HS-27A (cell line): ENCODE data around the gene FHOD1.

Experiments
- DNase-seq: peaks from one replicate; pipeline ENCODE4 v3.0.0-alpha.2; 2012; ENCODE audit warnings: low read depth, missing footprints

FHOD1 gene

DNA sequence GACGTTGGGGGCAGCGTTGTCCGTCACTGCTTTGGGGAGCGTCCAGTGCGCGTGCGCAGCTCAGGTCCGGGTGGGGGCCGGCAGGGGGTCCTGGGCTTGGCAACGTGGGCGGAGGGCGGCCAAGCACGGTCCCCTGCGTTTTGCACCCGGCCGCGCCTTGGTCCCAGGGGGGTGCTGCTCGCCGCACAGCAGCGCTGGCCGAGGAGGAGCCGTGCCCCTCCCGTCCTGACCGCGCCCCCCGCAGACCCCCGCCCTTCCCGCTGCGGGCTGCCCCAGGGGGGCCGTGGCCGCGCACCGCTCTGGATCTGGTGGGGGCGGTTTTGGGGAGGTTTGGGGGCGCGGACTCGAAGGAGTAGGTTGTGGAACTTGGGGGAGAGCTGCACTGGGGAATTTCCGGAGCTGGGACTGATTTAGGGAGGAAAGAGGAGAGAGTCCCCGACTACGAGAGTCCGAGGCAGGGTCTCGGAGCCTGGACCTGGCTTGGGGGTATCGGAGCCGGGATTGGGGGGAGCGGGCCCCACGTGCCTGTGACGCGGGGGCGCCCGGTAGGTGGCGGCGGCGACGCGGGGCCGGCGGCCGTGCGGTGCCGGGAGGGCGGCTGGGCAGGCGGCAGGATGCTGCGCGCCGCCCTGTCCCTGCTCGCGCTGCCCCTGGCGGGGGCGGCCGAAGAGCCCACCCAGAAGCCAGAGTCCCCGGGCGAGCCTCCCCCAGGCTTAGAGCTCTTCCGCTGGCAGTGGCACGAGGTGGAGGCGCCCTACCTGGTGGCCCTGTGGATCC lies 1.3 kb upstream of the FHOD1 start, which contains the start of gene SLC9A5:
Gene SLC9A5, plus strand, starts transcription at position 579 of the 777 bp plus-strand sequence. Its CDS starts 36 bp downstream, at position 615.
- DNase-seq: no peak

GRCh38 chr16:67248073-67248400 lies 756 bp upstream of the FHOD1 start:
- no peak for DNase-seq

DNA sequence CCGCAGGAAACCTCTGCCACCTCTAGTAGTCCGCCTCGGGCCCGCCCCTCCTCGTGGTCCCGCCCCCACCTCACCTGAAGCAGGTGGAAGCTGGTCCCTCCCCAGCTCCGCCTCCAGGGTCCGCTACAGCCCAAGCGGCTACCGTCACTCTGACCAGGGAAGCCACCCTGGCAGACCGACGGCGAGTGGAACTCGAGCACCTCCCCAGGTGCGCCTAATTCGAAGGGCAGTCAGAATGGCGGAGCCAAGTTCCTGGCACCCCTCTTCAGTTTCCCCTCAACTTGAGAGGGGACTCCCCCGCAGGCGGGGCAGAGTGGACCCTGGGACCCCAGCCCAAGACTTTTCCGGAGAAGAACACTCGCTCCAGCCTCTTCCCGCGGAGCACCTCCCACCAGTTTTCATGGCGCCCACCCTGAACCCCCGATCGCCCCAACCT lies 507 bp downstream of the FHOD1 start:
- DNase-seq: no peak

DNA sequence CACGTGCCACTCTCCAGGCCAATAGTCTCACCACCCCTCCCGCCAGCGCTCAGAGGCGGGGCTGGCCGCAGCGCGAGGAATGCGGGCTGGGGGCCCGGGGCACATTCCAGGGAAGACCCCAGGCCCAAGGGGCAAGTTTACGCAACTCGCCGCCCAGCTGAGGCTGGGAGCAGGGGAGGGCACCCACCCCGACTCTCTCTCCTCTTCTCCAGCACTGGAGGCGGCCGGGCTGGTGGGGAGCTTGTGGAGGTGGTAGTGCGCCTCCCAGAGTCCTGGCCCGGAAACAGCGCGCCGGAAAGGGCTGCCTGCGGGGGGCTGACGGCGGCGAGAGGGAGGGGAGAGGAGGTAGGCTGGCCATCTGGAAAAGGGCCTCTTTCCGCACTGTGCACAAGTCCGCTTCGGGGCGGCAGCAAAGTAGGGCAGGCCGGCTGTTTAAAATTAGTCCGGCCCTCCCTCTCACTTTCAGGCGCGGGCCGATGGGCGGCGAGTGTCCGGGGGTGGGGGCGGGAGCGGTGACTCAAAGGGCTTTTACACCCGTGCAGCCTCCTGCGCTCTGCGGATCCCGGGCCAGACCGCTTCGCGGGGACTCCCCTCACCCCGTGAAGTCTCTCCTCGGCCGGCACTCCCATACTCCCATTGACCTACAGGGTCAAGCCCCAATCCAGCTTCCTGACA lies 1.1 kb downstream of the FHOD1 start:
- DNase-seq: peak; percentile 64

DNA sequence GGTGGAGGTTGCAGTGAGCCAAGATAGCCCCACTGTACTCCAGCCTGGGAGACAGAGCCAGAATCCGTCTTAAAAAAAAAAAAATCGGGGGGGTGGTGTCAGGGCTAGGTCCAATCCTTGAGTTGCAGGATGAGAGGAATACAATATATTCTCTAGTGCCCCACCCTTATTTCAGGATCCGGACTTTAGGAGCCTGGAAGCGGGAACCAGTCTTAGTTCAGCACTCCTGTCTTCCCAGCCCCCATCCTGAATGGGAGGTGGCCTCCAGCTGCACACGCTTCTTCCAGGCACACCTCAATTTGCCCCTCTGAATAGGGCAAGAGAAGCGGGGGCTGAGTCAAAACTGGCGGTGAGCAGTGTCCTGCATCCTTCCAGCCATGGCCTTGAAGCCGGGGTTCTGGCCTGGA lies 1.6 kb downstream of the FHOD1 start:
- no peak for DNase-seq

GRCh38 chr16:67245186-67245585 lies 2.1 kb downstream of the FHOD1 start:
- no peak for DNase-seq

- DNase-seq: peak; percentile 71
These were observed 2.7 kb downstream of the FHOD1 start for GRCh38 chr16:67244387-67245185.

DNA sequence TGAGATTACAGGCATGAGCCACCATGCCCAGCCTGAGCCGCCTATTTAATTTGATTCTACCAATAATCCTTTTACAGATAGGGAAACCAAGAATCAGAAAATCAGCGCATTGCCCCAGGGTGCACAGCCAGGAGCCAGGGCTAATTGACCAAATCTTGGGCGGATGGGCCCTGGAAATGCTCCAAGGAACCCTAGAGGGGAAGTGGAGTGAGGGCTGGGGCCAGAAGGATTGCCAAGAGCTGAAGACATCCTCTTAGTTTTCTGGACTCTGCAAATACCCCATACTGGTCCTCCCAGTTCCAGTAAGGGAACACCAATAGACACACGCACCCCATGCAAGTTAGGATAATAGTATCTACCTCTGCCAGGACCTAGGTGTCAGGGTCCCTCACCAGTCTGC lies 3.8 kb downstream of the FHOD1 start:
- DNase-seq: no peak

DNA sequence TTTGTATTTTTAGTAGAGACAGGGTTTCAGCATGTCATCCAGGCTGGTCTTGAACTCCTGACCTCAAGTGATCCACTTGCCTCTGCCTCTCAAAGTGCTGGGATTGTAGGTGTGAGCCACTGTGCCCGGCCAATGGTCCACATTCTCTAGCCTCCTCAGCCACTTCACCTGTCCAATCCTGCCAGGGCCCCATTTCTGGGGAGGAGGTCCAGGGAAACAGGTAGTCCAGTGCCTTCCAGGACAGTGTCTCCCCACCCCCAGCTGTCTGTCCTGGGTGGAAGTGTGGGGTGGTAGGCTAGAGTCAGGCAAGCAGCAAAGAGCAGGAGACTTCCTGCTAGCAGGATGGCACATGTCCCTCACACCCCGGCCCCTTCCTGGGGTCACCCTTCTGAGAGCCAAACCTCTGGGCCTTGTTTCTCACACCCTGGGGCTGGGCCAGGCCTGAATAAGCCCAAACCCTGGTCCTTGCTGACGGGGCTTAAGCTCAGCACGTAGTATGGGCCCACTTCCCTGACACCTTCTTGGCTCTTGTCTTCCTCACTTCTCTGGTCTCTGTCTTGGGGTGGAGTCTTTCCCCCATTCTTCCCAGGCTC lies 5.0 kb downstream of the FHOD1 start:
- DNase-seq: no peak

- no peak for DNase-seq
These were observed 6.0 kb downstream of the FHOD1 start for GRCh38 chr16:67241008-67241900.

DNA sequence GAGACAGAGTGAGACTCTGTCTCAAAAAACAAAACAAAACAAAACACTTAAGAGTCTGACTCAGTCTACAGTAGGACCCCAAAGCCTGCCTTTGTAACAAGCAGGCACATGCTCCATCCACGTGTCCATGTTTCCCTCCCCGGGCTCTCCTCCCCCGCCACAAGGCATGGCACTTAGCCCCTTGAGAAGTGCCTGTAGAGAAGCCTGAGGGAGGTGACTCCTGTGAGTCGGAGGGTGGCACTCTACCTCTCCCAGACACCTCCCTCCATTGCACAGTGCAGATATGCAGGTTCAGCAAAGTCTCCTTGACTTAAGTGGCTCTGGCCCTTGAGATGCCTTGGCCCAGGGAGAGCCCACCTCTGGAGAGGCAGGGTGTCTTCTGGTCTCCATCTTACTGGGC lies 6.8 kb downstream of the FHOD1 start:
- DNase-seq: no peak

GRCh38 chr16:67238806-67239470 lies 8.3 kb downstream of the FHOD1 start:
- DNase-seq: no peak

DNA sequence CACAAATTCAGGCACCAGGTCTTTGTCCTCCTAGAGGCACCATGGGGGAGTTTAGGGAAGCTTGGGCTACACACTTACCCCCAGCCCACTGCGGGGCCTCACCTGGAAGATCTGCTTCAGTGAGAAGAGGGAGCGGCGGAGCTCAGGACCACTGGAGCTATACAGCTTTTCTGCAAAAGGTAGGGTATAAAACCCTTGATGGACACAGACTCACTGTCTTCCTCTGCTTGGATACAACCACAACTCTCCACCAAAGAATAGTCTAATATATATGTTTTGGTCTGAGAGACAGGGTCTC lies 9.1 kb downstream of the FHOD1 start:
- no peak for DNase-seq

- DNase-seq: no peak
These were observed 9.6 kb downstream of the FHOD1 start for GRCh38 chr16:67237396-67238277.

DNA sequence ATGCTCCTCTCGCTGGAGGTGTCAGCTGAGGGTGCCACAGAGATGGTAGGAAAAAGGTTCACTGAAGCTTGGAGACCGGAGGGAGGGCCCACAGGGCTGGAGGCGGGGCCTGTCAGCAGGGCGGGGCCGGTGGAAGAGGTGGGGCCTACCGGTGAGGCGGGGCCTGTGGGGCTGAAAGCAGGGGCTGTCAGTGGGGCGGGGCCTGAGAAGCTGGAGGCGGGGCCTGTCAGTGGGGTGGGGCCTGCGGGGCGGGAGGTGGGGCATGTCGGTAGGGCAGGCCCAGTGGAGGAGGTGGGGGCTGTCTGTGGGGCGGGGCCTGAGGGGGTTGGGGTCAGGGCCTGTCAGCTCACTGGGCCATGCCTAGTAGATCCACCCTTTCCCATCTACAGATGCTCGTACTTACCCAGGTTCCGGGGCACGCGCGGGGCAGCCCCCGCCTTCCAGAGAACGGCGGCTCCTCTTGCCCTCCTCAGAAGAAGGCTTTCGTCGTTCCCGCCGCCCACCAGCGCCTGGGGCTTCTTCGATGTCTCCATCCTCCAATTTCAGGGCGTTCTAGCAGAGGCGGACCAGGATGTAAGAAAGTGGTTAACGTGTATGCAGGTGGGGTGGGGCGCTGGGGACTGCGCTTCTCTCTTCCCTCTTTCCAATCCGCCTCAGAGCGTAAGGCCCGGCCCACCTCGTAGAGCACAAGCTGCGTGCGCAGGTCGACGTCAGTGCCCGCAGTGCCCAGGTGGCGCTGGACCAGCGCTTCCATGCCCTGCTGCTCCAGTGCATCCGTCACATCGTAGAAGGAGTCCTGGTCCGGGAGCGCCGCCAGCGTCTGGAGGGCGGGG lies 10.5 kb downstream of the FHOD1 start:
- DNase-seq: no peak

DNA sequence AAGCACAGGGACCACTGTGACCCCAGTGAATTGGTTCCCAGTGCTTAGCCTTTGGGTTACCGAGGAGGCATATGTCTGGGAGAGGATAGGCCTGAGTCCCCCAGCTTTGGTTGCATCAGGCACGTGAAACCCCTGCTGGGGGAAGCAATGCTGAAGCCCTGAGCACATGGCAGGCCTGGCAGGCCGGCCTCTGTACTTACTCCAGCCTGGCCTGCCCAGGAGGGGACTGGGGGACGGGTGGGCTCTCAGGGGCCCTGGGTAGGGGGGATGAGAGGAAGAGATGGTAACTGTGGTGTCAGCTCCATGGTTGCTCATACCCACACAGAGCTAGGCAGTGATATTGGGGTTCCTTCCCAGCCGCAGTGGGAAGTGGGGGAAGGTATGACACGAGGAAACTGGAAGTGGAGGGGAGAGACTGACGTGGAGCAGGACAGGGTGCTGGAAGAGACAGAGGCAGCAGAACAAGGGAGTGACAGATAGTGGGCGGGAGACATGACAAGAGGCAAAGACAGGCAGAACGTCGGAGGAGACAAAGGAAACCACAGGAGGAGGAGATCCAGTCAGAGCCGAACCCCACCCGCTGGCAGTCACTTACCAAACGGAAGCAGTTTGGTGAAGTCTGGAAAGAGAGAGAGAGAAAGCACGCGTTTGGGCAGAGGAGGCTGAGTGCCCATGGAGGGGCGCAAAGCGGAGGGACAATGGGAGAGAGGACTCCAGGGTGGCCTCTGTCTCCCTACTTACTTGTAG lies 11.3 kb downstream of the FHOD1 start:
- no peak for DNase-seq

GRCh38 chr16:67234180-67234597 lies 13.1 kb downstream of the FHOD1 start:
- DNase-seq: no peak

- DNase-seq: no peak
These were observed 13.7 kb downstream of the FHOD1 start for GRCh38 chr16:67233596-67233995.
